PFSK-1 (cell line): ENCODE data around the gene KRT71.

ENCODE experiments used
- FOXP2 ChIP-seq: optimal IDR thresholded peaks from 2 replicates; pipeline ENCODE3; 2011; ENCODE audit warnings: borderline replicate concordance, control low read depth, inconsistent platforms; ENCODE audit not compliant: insufficient read depth; ENCODE audit errors: extremely low read length, extremely low read depth
- POLR2AphosphoS5 ChIP-seq: IDR thresholded peaks from 2 replicates; pipeline ENCODE4 v1.6.1; 2012; ENCODE audit warnings: low read depth, mild to moderate bottlenecking, control low read depth, low read length, moderate library complexity
- REST ChIP-seq, 2 experiments: IDR thresholded peaks; 2 replicates each; pipeline versions ENCODE4 v1.6.1 to v1.8.0; 2011 to 2012; ENCODE audit warnings: low read depth in 2 of 2, low read length in 2 of 2, control low read depth in 1 of 2, inconsistent platforms in 1 of 2, mild to moderate bottlenecking in 1 of 2, moderate library complexity in 1 of 2; ENCODE audit not compliant: insufficient read depth in 1 of 2
- SIN3A ChIP-seq: IDR thresholded peaks from 2 replicates; pipeline ENCODE4 v1.6.1; 2012; ENCODE audit warnings: mild to moderate bottlenecking, low read length, moderate library complexity, borderline replicate concordance; ENCODE audit not compliant: insufficient read depth
- TAF1 ChIP-seq: IDR thresholded peaks from 2 replicates; pipeline ENCODE4 v1.6.1; 2012; ENCODE audit warnings: low read length, control low read depth, borderline replicate concordance; ENCODE audit not compliant: insufficient read depth

The KRT71 gene

DNA sequence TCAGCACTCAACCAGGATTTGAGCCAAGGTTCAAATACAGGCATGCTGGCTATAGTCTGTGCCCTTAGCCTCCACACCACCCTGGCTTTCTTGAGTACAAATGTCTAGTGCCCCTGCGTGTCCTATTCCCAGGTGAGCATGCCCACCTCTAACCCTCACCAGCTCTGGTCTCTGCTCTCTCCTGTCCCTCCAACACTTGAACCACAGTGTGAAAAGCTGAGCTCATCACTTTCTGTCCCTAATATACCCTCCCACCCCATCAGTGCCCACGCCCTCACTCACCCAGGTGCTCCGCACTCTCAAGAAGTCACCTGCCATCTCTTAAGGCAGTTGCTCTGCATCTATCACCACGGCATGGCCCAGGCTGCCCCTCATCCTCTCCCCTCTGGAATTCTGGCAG lies 7.0 kb upstream of the KRT71 start:
- no peak for TF ChIP-seq SIN3A
- no peak for TF ChIP-seq POLR2AphosphoS5
- no peak for TF ChIP-seq TAF1
- TF ChIP-seq REST (IDR thresholded peaks at IDR 0.05; ENCODE audit: insufficient read depth in 1 of 2, low read depth in 2 of 2, low read length in 2 of 2), result no peak
- no peak for TF ChIP-seq FOXP2

GRCh38 chr12:52558781-52559445 lies 6.0 kb upstream of the KRT71 start:
- TF ChIP-seq TAF1, result no peak
- TF ChIP-seq SIN3A, result no peak
- TF ChIP-seq REST (IDR thresholded peaks at IDR 0.05; ENCODE audit: insufficient read depth in 1 of 2, low read depth in 2 of 2, low read length in 2 of 2), result no peak
- TF ChIP-seq FOXP2, result no peak
- TF ChIP-seq POLR2AphosphoS5, result no peak

DNA sequence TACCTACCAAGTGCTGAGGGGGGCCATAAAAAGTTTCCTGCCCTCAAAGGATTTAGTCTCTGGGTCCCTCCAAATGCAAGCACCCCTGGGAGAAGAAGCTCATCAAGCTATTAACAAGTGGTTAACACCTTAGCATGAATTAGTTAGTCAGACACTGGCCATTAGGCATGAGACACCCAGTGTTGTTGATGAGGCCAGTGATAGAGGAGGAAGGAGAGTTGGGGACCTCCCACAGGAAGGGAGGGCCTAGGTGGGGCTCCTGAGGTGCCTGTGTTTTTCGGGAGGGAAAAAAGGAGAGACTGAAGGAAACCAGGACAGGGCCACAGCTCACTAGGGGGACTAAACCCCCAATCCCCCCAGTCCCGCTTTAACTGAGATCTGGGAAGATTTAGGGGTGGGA lies 4.5 kb upstream of the KRT71 start:
- TF ChIP-seq POLR2AphosphoS5 (no peak), SIN3A (no peak), TAF1 (no peak), REST (IDR thresholded peaks at IDR 0.05; ENCODE audit: insufficient read depth in 1 of 2, low read depth in 2 of 2, low read length in 2 of 2) (no peak), FOXP2 (no peak)

- TF ChIP-seq SIN3A (no peak), REST (IDR thresholded peaks at IDR 0.05; ENCODE audit: insufficient read depth in 1 of 2, low read depth in 2 of 2, low read length in 2 of 2) (no peak), FOXP2 (no peak), POLR2AphosphoS5 (no peak), TAF1 (no peak)
Observed at GRCh38 chr12:52555577-52555976, 2.6 kb upstream of the KRT71 start.

DNA sequence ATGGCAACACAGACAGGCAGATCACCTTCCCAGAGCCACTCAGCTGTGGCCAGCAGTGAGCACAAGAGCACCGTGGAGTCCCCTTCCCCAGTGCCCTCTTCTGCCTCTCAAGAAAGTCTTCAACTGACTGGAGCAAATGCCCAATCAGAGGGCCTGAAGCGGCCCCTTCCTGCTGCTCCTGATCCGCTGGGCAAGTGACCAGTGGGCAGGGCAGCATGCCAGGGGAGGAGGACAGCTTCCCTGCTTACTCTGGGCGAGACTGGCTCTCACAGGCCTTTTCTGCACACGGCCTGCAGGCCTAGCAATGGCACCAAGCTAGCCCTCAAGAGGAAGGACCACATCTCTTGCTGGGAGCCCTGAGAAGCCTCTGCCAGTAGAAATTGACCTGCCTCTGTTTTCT lies 890 bp downstream of the KRT71 start:
- TF ChIP-seq POLR2AphosphoS5 (no peak), FOXP2 (no peak), SIN3A (no peak), REST (IDR thresholded peaks at IDR 0.05; ENCODE audit: insufficient read depth in 1 of 2, low read depth in 2 of 2, low read length in 2 of 2) (no peak), TAF1 (no peak)
